AML-193 (cell line): ENCODE measurements around the gene PXDN.

Source experiments
- DNase-seq, 2 experiments: peaks; one replicate each; lab custom pipeline; 2025; lab: John Stamatoyannopoulos, UW

The PXDN gene

GRCh38 chr2:1663621-1664020 is 80.7 kb downstream of the PXDN start:
- no peak for DNase-seq

- no peak for DNase-seq
Observed at GRCh38 chr2:1662606-1663180, 81.6 kb downstream of the PXDN start.

- no peak for DNase-seq
Observed at GRCh38 chr2:1661891-1662605, 82.3 kb downstream of the PXDN start.

GRCh38 chr2:1660656-1661640 is 83.4 kb downstream of the PXDN start:
- no peak for DNase-seq

- DNase-seq, result no peak
Observed at GRCh38 chr2:1659951-1660565, 84.3 kb downstream of the PXDN start.

GRCh38 chr2:1658394-1659151 is 85.7 kb downstream of the PXDN start:
- DNase-seq, result no peak

GRCh38 chr2:1656961-1657841 is 87.1 kb downstream of the PXDN start:
- DNase-seq, result no peak

- no peak for DNase-seq
Observed at GRCh38 chr2:1656326-1656960, 87.9 kb downstream of the PXDN start.

- DNase-seq, result no peak
Observed at GRCh38 chr2:1655461-1655860, 88.9 kb downstream of the PXDN start.

GRCh38 chr2:1654696-1655374 is 89.5 kb downstream of the PXDN start:
- DNase-seq, result no peak

- no peak for DNase-seq
Observed at GRCh38 chr2:1653956-1654695, 90.2 kb downstream of the PXDN start.

- DNase-seq, result no peak
Observed at GRCh38 chr2:1652034-1652790, 92.1 kb downstream of the PXDN start.

- DNase-seq, result no peak
Observed at GRCh38 chr2:1651121-1652033, 92.9 kb downstream of the PXDN start.

GRCh38 chr2:1650085-1650872 is 94.0 kb downstream of the PXDN start:
- DNase-seq, result no peak

GRCh38 chr2:1649103-1650084 is 94.9 kb downstream of the PXDN start:
- no peak for DNase-seq
